Breast epithelium (tissue), 3 donors: ENCODE data around the gene PDK1.

Experiments
- CTCF ChIP-seq, 3 donors: fragments of 450-650 bp; IDR thresholded peaks; one replicate each; pipeline ENCODE4 v1.5.1; 2016 to 2017; ENCODE audit warnings: antibody characterized with exemption in 3 of 3, mild to moderate bottlenecking in 3 of 3, moderate library complexity in 3 of 3
- POLR2A ChIP-seq: fragments of 450-650 bp; IDR thresholded peaks from one replicate; pipeline ENCODE4 v1.6.1; 2016; ENCODE audit warnings: antibody characterized with exemption, mild to moderate bottlenecking, moderate library complexity

GRCh38 chr2:172635548-172635947 is 79.7 kb downstream of the PDK1 start:
- TF ChIP-seq CTCF (IDR thresholded peaks at IDR 0.05) (no peak), POLR2A (no peak)
